ENCODE measurements around the gene DKK3. TPM values are rescaled to one million over a fixed set of nuclear protein-coding genes. Genes with fewer than 3 reads are reported as not detected.

Gene DKK3
- polyA plus RNA-seq, 6 donors from 2014 or later = not detected

- H3K27ac Mint-ChIP-seq = no peak overlapping the region
- no peaks in the 10 kb centered on the region for H3K36me3 Mint-ChIP-seq
- H3K4me3 Mint-ChIP-seq = no peak overlapping the region
- DNase-seq (no peak), ATAC-seq (ENCODE audit: low read depth in 2 of 2) (no peak)
- peaks cover 8 to 14% (median 11%) of the 10 kb centered on the region in 3 donors for H3K4me1 Mint-ChIP-seq
- no peaks in the 10 kb centered on the region for H3K9me3 Mint-ChIP-seq
- peaks cover 0 to 29% (median 15%) of the 10 kb centered on the region in 3 donors for H3K27me3 Mint-ChIP-seq
These were observed 45.4 kb downstream of the DKK3 start for GRCh38 chr11:11963067-11963466.

GRCh38 chr11:11961399-11962028 is 46.9 kb downstream of the DKK3 start:
- H3K4me1 Mint-ChIP-seq = peaks cover 8 to 14% (median 11%) of the 10 kb centered on the region in 3 donors
- peak overlapping the region in 1 of 6 donors; percentile 38 for H3K27ac Mint-ChIP-seq
- no peaks in the 10 kb centered on the region for H3K9me3 Mint-ChIP-seq
- DNase-seq (no peak), ATAC-seq (ENCODE audit: low read depth in 2 of 2) (no peak)
- no peak overlapping the region for H3K4me3 Mint-ChIP-seq
- H3K36me3 Mint-ChIP-seq = peaks cover under 1 to 4% of the 10 kb centered on the region in 2 donors
- peaks cover 0 to 24% (median 10%) of the 10 kb centered on the region in 3 donors for H3K27me3 Mint-ChIP-seq

- DNase-seq = no peak
- peak overlapping the region in 1 of 6 donors; percentile 69 for H3K27ac Mint-ChIP-seq
- H3K36me3 Mint-ChIP-seq = peaks cover 8 to 12% of the 10 kb centered on the region in 2 donors
- ATAC-seq (ENCODE audit: low read depth in 2 of 2) = no peak
- peaks cover 8 to 14% (median 11%) of the 10 kb centered on the region in 3 donors for H3K4me1 Mint-ChIP-seq
- peaks cover 0 to 16% (median 2%) of the 10 kb centered on the region in 3 donors for H3K27me3 Mint-ChIP-seq
- no peak overlapping the region for H3K4me3 Mint-ChIP-seq
- no peaks in the 10 kb centered on the region for H3K9me3 Mint-ChIP-seq
These were observed 47.7 kb downstream of the DKK3 start for GRCh38 chr11:11960687-11961086.

GRCh38 chr11:11959601-11960000 is 48.8 kb downstream of the DKK3 start:
- Mint-ChIP-seq H3K9me3 (no peaks in the 10 kb centered on the region), H3K4me3 (no peak overlapping the region), H3K36me3 (peaks cover 11 to 17% of the 10 kb centered on the region in 2 donors), H3K27ac (peak overlapping the region in 1 of 6 donors; percentile 43), H3K4me1 (peaks cover 8 to 14% (median 11%) of the 10 kb centered on the region in 3 donors), H3K27me3 (peaks cover 0 to 5% (median 0%) of the 10 kb centered on the region in 3 donors)
- no peak for DNase-seq
- no peak for ATAC-seq (ENCODE audit: low read depth in 2 of 2)

- no peak for DNase-seq
- Mint-ChIP-seq H3K36me3 (peaks cover 11 to 23% of the 10 kb centered on the region in 2 donors), H3K27ac (peak overlapping the region in 2 of 6 donors; percentile 18 to 23), H3K4me3 (no peak overlapping the region), H3K9me3 (no peaks in the 10 kb centered on the region), H3K27me3 (no peaks in the 10 kb centered on the region), H3K4me1 (peaks cover 8 to 14% (median 11%) of the 10 kb centered on the region in 3 donors)
- ATAC-seq (ENCODE audit: low read depth in 2 of 2) = no peak
These were observed 49.8 kb downstream of the DKK3 start for GRCh38 chr11:11958403-11959231.

- DNase-seq (no peak), ATAC-seq (ENCODE audit: low read depth in 2 of 2) (no peak)
- Mint-ChIP-seq H3K9me3 (no peaks in the 10 kb centered on the region), H3K36me3 (peaks cover 33 to 42% of the 10 kb centered on the region in 2 donors), H3K27me3 (no peaks in the 10 kb centered on the region), H3K4me3 (no peak overlapping the region), H3K4me1 (peaks cover 7 to 13% (median 10%) of the 10 kb centered on the region in 3 donors), H3K27ac (no peak overlapping the region)
These were observed 52.4 kb downstream of the DKK3 start for GRCh38 chr11:11956006-11956405.

GRCh38 chr11:11952036-11952435 is 56.4 kb downstream of the DKK3 start:
- ATAC-seq (ENCODE audit: low read depth in 2 of 2) (no peak), DNase-seq (no peak)
- Mint-ChIP-seq H3K4me1 (no peaks in the 10 kb centered on the region), H3K36me3 (peaks cover 34 to 45% of the 10 kb centered on the region in 2 donors), H3K27me3 (no peaks in the 10 kb centered on the region), H3K9me3 (no peaks in the 10 kb centered on the region), H3K4me3 (no peak overlapping the region), H3K27ac (no peak overlapping the region)

- ATAC-seq (ENCODE audit: low read depth in 2 of 2) (no peak), DNase-seq (no peak)
- Mint-ChIP-seq H3K27ac (no peak overlapping the region), H3K36me3 (peaks cover 23 to 32% of the 10 kb centered on the region in 2 donors), H3K9me3 (no peaks in the 10 kb centered on the region), H3K4me1 (no peaks in the 10 kb centered on the region), H3K27me3 (no peaks in the 10 kb centered on the region), H3K4me3 (no peak overlapping the region)
These were observed 58.9 kb downstream of the DKK3 start for GRCh38 chr11:11949482-11949881.

- Mint-ChIP-seq H3K36me3 (peaks cover 23 to 25% of the 10 kb centered on the region in 2 donors), H3K4me3 (no peak overlapping the region), H3K4me1 (no peaks in the 10 kb centered on the region), H3K27ac (peak overlapping the region in 1 of 6 donors; percentile 42), H3K9me3 (no peaks in the 10 kb centered on the region), H3K27me3 (no peaks in the 10 kb centered on the region)
- ATAC-seq (ENCODE audit: low read depth in 2 of 2) (no peak), DNase-seq (no peak)
These were observed 60.0 kb downstream of the DKK3 start for GRCh38 chr11:11948242-11948947.

GRCh38 chr11:11947825-11948224 is 60.6 kb downstream of the DKK3 start:
- no peak for DNase-seq
- H3K36me3 Mint-ChIP-seq = peaks cover 22 to 23% of the 10 kb centered on the region in 2 donors
- H3K27ac Mint-ChIP-seq = peak overlapping the region in 2 of 6 donors; percentile 10 to 42

GRCh38 chr11:11946878-11947277 is 61.5 kb downstream of the DKK3 start:
- ATAC-seq (ENCODE audit: low read depth in 2 of 2) = no peak

More at GRCh38 chr11:11947825-11948224, 60.6 kb downstream of the DKK3 start:
- Mint-ChIP-seq H3K27me3 (no peaks in the 10 kb centered on the region), H3K4me1 (no peaks in the 10 kb centered on the region), H3K4me3 (no peak overlapping the region), H3K9me3 (no peaks in the 10 kb centered on the region)
- ATAC-seq (ENCODE audit: low read depth in 2 of 2) = no peak

GRCh38 chr11:11946180-11946579 is 62.2 kb downstream of the DKK3 start:
- Mint-ChIP-seq H3K4me1 (no peaks in the 10 kb centered on the region), H3K4me3 (no peak overlapping the region), H3K9me3 (no peaks in the 10 kb centered on the region), H3K36me3 (peaks cover 14 to 17% of the 10 kb centered on the region in 2 donors), H3K27ac (no peak overlapping the region), H3K27me3 (no peaks in the 10 kb centered on the region)
- ATAC-seq (ENCODE audit: low read depth in 2 of 2) (no peak), DNase-seq (no peak)

More at GRCh38 chr11:11946878-11947277, 61.5 kb downstream of the DKK3 start:
- H3K4me3 Mint-ChIP-seq = no peak overlapping the region
- H3K9me3 Mint-ChIP-seq = no peaks in the 10 kb centered on the region
- no peaks in the 10 kb centered on the region for H3K27me3 Mint-ChIP-seq
- DNase-seq = no peak
- H3K27ac Mint-ChIP-seq = no peak overlapping the region
- H3K4me1 Mint-ChIP-seq = no peaks in the 10 kb centered on the region
- H3K36me3 Mint-ChIP-seq = peaks cover 21% of the 10 kb centered on the region in 2 donors

- H3K27ac Mint-ChIP-seq = no peak overlapping the region
- H3K4me3 Mint-ChIP-seq = no peak overlapping the region
These were observed 64.0 kb downstream of the DKK3 start for GRCh38 chr11:11944444-11944843.

More at GRCh38 chr11:11944444-11944843, 64.0 kb downstream of the DKK3 start:
- ATAC-seq (ENCODE audit: low read depth in 2 of 2) = no peak
- H3K4me1 Mint-ChIP-seq = no peaks in the 10 kb centered on the region
- DNase-seq = no peak
- peaks cover 19% of the 10 kb centered on the region in 2 donors for H3K36me3 Mint-ChIP-seq
- H3K9me3 Mint-ChIP-seq = no peaks in the 10 kb centered on the region
- no peaks in the 10 kb centered on the region for H3K27me3 Mint-ChIP-seq
